Vagina (tissue), 2 donors: Measurements from ENCODE around the gene EML1. TPM values are rescaled to one million over a fixed set of nuclear protein-coding genes. Genes with fewer than 3 reads are reported as not detected.

Source experiments
- DNase-seq, 2 donors: peaks; one replicate each; pipeline ENCODE4 v3.0.0-alpha.2; 2017; ENCODE audit errors: extremely low spot score in 2 of 2
- H3K27ac ChIP-seq: fragments of 200-600 bp; sonication (generic); one replicate; pipeline ENCODE4 v1.5.1; 2019
- H3K27me3 ChIP-seq: fragments of 200-600 bp; sonication (generic); one replicate; pipeline ENCODE4 v1.5.1; 2019
- H3K36me3 ChIP-seq, 2 donors: fragments of 200-600 bp; sonication (generic); one replicate each; pipeline ENCODE4 v1.5.1; 2017 to 2019
- H3K4me1 ChIP-seq: fragments of 200-600 bp; sonication (generic); one replicate; pipeline ENCODE4 v1.5.1; 2019
- H3K4me3 ChIP-seq, 2 donors: fragments of 200-600 bp; sonication (generic); 1 replicate in 1 of 2; 2 replicates in 1 of 2; pipeline ENCODE4 v1.5.1; 2016 to 2019
- H3K9me3 ChIP-seq: fragments of 200-600 bp; sonication (generic); one replicate; pipeline ENCODE4 v1.5.1; 2019
- CTCF ChIP-seq, 3 experiments: fragments of 450-650 bp in 2 of 3; fragments of 200-600 bp in 1 of 3; sonication (generic) in 1 of 3; IDR thresholded peaks; one replicate each; pipeline ENCODE4 v1.5.1; 2017 to 2019; ENCODE audit warnings: antibody characterized with exemption in 3 of 3, mild to moderate bottlenecking in 2 of 3, moderate library complexity in 2 of 3
- POLR2A ChIP-seq, 2 donors: fragments of 450-650 bp; IDR thresholded peaks; one replicate each; pipeline ENCODE4 v1.6.1; 2017; ENCODE audit warnings: antibody characterized with exemption in 2 of 2, mild to moderate bottlenecking in 2 of 2, moderate library complexity in 2 of 2
- POLR2AphosphoS5 ChIP-seq, 2 donors: sonication (generic); formaldehyde crosslinking; IDR thresholded peaks; one replicate each; pipeline ENCODE4 v1.9.0; 2017; ENCODE audit warnings: antibody characterized with exemption in 2 of 2, mild to moderate bottlenecking in 2 of 2, low read depth in 1 of 2; ENCODE audit not compliant: insufficient read depth in 1 of 2
- intact Hi-C: fragments of 100-400 bp; cut with DNase I; formaldehyde crosslinking; loops from one replicate; pipeline ENCODE4 v1.15.1; 2023
- total RNA-seq: library from RNA; depleted of rRNA; stranded (reverse); fragments of >200 nt; gene quantifications from one replicate; pipeline ENCODE4 v1.2.3, GENCODE V29; 2016

The EML1 gene
- total RNA-seq, 1 donor from 2014 or later = 32.7 TPM

DNA sequence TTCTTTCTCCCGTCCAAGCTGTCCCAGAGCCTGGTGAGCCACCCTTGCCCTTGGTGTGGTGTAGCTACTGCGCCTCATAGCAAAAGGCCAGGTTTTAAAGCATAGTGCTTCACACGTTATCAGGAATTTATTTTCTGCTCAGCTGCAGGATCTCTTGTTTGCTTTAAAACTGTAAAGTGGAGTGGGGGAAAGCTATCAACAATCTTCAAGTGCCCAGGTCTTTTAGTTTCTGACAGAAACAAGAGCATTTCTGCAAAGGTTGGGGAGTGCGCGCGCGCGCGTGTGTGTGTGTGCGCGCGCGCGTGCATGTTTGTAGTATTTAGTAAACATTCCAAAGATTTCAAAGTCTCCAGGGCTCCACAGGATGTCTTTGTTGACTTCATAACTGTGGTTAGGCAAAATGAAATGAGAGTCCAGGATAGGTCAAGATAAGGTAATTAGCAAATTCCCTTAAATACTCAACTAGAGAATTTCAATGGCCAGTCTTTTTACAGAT is 45.5 kb downstream of the EML1 start:
- Histone ChIP-seq H3K36me3 (no peaks in the 10 kb centered on the region), H3K4me3 (no peak overlapping the region), H3K27ac (no peak overlapping the region), H3K27me3 (no peaks in the 10 kb centered on the region), H3K9me3 (no peaks in the 10 kb centered on the region), H3K4me1 (peaks cover 10% of the 10 kb centered on the region)
- DNase-seq = no peak
- intact Hi-C loops = no loop called here
- no peak for TF ChIP-seq POLR2A (IDR thresholded peaks at IDR 0.05)
- no peak for TF ChIP-seq CTCF (IDR thresholded peaks at IDR 0.05)
- TF ChIP-seq POLR2AphosphoS5 (IDR thresholded peaks at IDR 0.05; ENCODE audit: insufficient read depth in 1 of 2, low read depth in 1 of 2) = no peak

DNA sequence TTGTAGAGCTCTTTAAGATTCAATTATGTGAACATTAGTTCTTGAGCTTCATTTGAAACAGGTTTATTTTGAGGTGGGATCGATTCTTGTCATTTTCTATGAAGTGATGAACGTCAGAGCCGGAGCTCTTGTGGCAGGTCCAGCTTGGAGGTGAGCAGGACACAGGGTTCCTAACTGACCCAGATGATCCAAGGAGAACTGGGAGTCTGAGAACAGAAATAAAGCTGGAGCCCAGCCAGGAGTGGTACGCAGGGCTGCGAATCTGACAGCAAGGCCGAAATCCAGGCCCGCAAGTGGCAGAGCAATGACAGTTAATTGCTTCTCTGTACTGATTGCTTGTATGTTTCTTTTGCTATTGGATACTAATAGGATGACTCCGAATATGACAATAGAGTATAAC is 46.5 kb downstream of the EML1 start:
- Histone ChIP-seq H3K36me3 (no peaks in the 10 kb centered on the region), H3K27me3 (no peaks in the 10 kb centered on the region), H3K9me3 (no peaks in the 10 kb centered on the region), H3K27ac (no peak overlapping the region), H3K4me1 (peaks cover 10% of the 10 kb centered on the region), H3K4me3 (no peak overlapping the region)
- TF ChIP-seq CTCF (IDR thresholded peaks at IDR 0.05) = no peak
- TF ChIP-seq POLR2A (IDR thresholded peaks at IDR 0.05) = no peak
- no peak for TF ChIP-seq POLR2AphosphoS5 (IDR thresholded peaks at IDR 0.05; ENCODE audit: insufficient read depth in 1 of 2, low read depth in 1 of 2)
- no peak for DNase-seq
- intact Hi-C loops = no loop called here

- Histone ChIP-seq H3K27ac (no peak overlapping the region), H3K36me3 (no peaks in the 10 kb centered on the region), H3K27me3 (no peaks in the 10 kb centered on the region), H3K4me1 (peaks cover 10% of the 10 kb centered on the region), H3K4me3 (no peak overlapping the region), H3K9me3 (no peaks in the 10 kb centered on the region)
- DNase-seq = no peak
- intact Hi-C loops = no loop called here
- no peak for TF ChIP-seq POLR2AphosphoS5 (IDR thresholded peaks at IDR 0.05; ENCODE audit: insufficient read depth in 1 of 2, low read depth in 1 of 2)
- no peak for TF ChIP-seq POLR2A (IDR thresholded peaks at IDR 0.05)
- TF ChIP-seq CTCF (IDR thresholded peaks at IDR 0.05) = no peak
Measured at GRCh38 chr14:99840265-99840664, 47.1 kb downstream of the EML1 start.

- no peak for DNase-seq
- Histone ChIP-seq H3K9me3 (no peaks in the 10 kb centered on the region), H3K36me3 (no peaks in the 10 kb centered on the region), H3K4me3 (no peak overlapping the region), H3K4me1 (peaks cover 10% of the 10 kb centered on the region), H3K27ac (no peak overlapping the region), H3K27me3 (no peaks in the 10 kb centered on the region)
- intact Hi-C loops = no loop called here
- TF ChIP-seq POLR2A (IDR thresholded peaks at IDR 0.05) (no peak), POLR2AphosphoS5 (IDR thresholded peaks at IDR 0.05; ENCODE audit: insufficient read depth in 1 of 2, low read depth in 1 of 2) (no peak), CTCF (IDR thresholded peaks at IDR 0.05) (no peak)
Measured at GRCh38 chr14:99840774-99841305, 47.6 kb downstream of the EML1 start.

- TF ChIP-seq POLR2A (IDR thresholded peaks at IDR 0.05) (no peak), POLR2AphosphoS5 (IDR thresholded peaks at IDR 0.05; ENCODE audit: insufficient read depth in 1 of 2, low read depth in 1 of 2) (no peak), CTCF (IDR thresholded peaks at IDR 0.05) (no peak)
- intact Hi-C loops = no loop called here
- peaks cover 10% of the 10 kb centered on the region for H3K4me1 ChIP-seq
Measured at GRCh38 chr14:99841436-99842071, 48.3 kb downstream of the EML1 start.

More at GRCh38 chr14:99841436-99842071, 48.3 kb downstream of the EML1 start:
- Histone ChIP-seq H3K4me3 (no peak overlapping the region), H3K27ac (no peak overlapping the region), H3K9me3 (peaks cover 3% of the 10 kb centered on the region), H3K27me3 (no peaks in the 10 kb centered on the region), H3K36me3 (no peaks in the 10 kb centered on the region)
- no peak for DNase-seq
